ENCODE results near the gene EXOC6B.

Gene EXOC6B

GRCh38 chr2:72157871-72158771 is 667.7 kb downstream of the EXOC6B start:
- POLR2A ChIA-PET: no interaction called here
- Histone ChIP-seq H3K36me3 (ENCODE audit: control insufficient read depth in 2 of 2, insufficient read depth in 1 of 2, low read length in 2 of 2) (no peaks in the 10 kb centered on the region), H3K27ac (ENCODE audit: extremely low read depth, low read depth, low read length) (no peak overlapping the region), H3K4me1 (ENCODE audit: control insufficient read depth, insufficient read depth, low read length) (no peaks in the 10 kb centered on the region), H3K9me3 (ENCODE audit: control insufficient read depth, insufficient read depth, low read depth, low read length) (no peaks in the 10 kb centered on the region), H3K4me3 (ENCODE audit: low read depth, low read length) (no peak overlapping the region)
- TF ChIP-seq KLF7 (tag by site-specific recombination; IDR thresholded peaks at IDR 0.05; ENCODE audit: borderline replicate concordance) (no peak), HOXD13 (CRISPR knock-in tag; IDR thresholded peaks at IDR 0.05; ENCODE audit: borderline replicate concordance) (no peak), SCRT2 (tag by site-specific recombination; IDR thresholded peaks at IDR 0.05) (no peak), ZNF148 (tag by site-specific recombination; IDR thresholded peaks at IDR 0.05; ENCODE audit: borderline replicate concordance) (no peak), ZNF266 (tag by site-specific recombination; IDR thresholded peaks at IDR 0.05; ENCODE audit: low read depth) (no peak), ZNF169 (tag by site-specific recombination; IDR thresholded peaks at IDR 0.05) (no peak), ZSCAN23 (tag by site-specific recombination; IDR thresholded peaks at IDR 0.05) (no peak), ZNF521 (tag by site-specific recombination; IDR thresholded peaks at IDR 0.05) (no peak), PRDM10 (tag by site-specific recombination; IDR thresholded peaks at IDR 0.05) (no peak), SCRT1 (tag by site-specific recombination; IDR thresholded peaks at IDR 0.05; ENCODE audit: borderline replicate concordance) (no peak), REPIN1 (tag by site-specific recombination; IDR thresholded peaks at IDR 0.05; ENCODE audit: low read depth) (no peak), ZNF140 (tag by site-specific recombination; IDR thresholded peaks at IDR 0.05) (no peak), ZNF274 (IDR thresholded peaks at IDR 0.05; ENCODE audit: low read length) (no peak), ZNF274 (tag by site-specific recombination; IDR thresholded peaks at IDR 0.05; ENCODE audit: borderline replicate concordance) (no peak), ZNF132 (tag by site-specific recombination; IDR thresholded peaks at IDR 0.05; ENCODE audit: borderline replicate concordance) (no peak), EGR2 (tag by site-specific recombination; IDR thresholded peaks at IDR 0.05; ENCODE audit: low read depth) (no peak), ZNF248 (tag by site-specific recombination; IDR thresholded peaks at IDR 0.05) (no peak), ZNF2 (tag by site-specific recombination; IDR thresholded peaks at IDR 0.05) (no peak)
- CTCF ChIA-PET: interaction anchor here (1.8 kb wide), 1 partner anchor 234 kb away, joined by 4 read pairs; no protein-coding TSS in a partner anchor

DNA sequence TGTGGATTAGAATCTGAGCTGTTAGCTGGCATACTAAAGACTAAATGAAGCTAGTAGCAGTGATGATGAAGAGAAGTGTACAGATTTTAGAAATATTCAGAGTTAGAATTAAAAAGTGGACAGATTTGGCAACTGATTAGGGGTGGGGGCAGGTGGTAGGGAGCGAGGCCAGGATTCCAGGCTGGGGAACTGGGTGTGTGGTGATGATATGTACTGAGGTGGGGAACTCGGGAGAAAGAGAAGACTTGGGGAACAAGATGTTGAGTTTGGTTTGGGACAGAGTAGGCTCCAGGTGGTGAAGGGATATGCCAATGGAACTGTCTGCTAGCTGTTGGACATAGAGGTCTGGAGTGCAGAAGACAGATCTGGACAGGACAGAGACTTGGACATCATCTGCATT is 669.0 kb downstream of the EXOC6B start:
- Histone ChIP-seq H3K36me3 (ENCODE audit: control insufficient read depth in 2 of 2, insufficient read depth in 1 of 2, low read length in 2 of 2) (no peaks in the 10 kb centered on the region), H3K4me3 (ENCODE audit: low read depth, low read length) (no peak overlapping the region), H3K9me3 (ENCODE audit: control insufficient read depth, insufficient read depth, low read depth, low read length) (no peaks in the 10 kb centered on the region), H3K4me1 (ENCODE audit: control insufficient read depth, insufficient read depth, low read length) (no peaks in the 10 kb centered on the region), H3K27ac (ENCODE audit: extremely low read depth, low read depth, low read length) (no peak overlapping the region)
- TF ChIP-seq ZFP69B (tag by site-specific recombination; IDR thresholded peaks at IDR 0.05) (no peak), ZNF571 (tag by site-specific recombination; IDR thresholded peaks at IDR 0.05) (no peak), GLI2 (tag by site-specific recombination; IDR thresholded peaks at IDR 0.05; ENCODE audit: borderline replicate concordance, low read depth) (no peak), ZNF639 (tag by site-specific recombination; IDR thresholded peaks at IDR 0.05) (no peak), TRIM28 (IDR thresholded peaks at IDR 0.05; ENCODE audit: borderline replicate concordance, low read length) (no peak), MZF1 (tag by site-specific recombination; IDR thresholded peaks at IDR 0.05; ENCODE audit: borderline replicate concordance) (no peak), ZNF530 (tag by site-specific recombination; IDR thresholded peaks at IDR 0.05; ENCODE audit: low read depth) (no peak), ZNF248 (tag by site-specific recombination; IDR thresholded peaks at IDR 0.05) (no peak), ZNF76 (tag by site-specific recombination; IDR thresholded peaks at IDR 0.05; ENCODE audit: borderline replicate concordance, low read depth) (no peak), BCL11B (tag by site-specific recombination; IDR thresholded peaks at IDR 0.05; ENCODE audit: low read depth) (no peak)
- ChIA-PET CTCF (interaction anchor here (0.6 to 1.8 kb wide), 3 partner anchors 12 to 609 kb away, joined by 3 to 4 read pairs (median 3); no protein-coding TSS in a partner anchor), POLR2A (no interaction called here)
